Activated CD4-positive, alpha-beta T cell treated with anti-CD3 and anti-CD28 coated beads, Interleukin-2, Interleukin-4, amounts not matched to agents 100 ng/mL and 50 ng/mL, durations not matched to agents 16 hours and 8 hours (primary cell): ENCODE measurements around the gene SLC31A2.
A peak's percentile ranks its signal among the peaks of the same experiment; 100 is the strongest.

Experiments
- DNase-seq: peaks from one replicate; pipeline ENCODE4 v3.0.0-alpha.2; 2020; ENCODE audit warnings: low spot score

Gene SLC31A2

GRCh38 chr9:113151696-113152630, 1.2 kb downstream of the SLC31A2 start:
- DNase-seq, result no peak

- DNase-seq, result no peak
These were observed 1.9 kb downstream of the SLC31A2 start for GRCh38 chr9:113152699-113153098.

GRCh38 chr9:113153599-113153998, 2.8 kb downstream of the SLC31A2 start:
- no peak for DNase-seq

DNA sequence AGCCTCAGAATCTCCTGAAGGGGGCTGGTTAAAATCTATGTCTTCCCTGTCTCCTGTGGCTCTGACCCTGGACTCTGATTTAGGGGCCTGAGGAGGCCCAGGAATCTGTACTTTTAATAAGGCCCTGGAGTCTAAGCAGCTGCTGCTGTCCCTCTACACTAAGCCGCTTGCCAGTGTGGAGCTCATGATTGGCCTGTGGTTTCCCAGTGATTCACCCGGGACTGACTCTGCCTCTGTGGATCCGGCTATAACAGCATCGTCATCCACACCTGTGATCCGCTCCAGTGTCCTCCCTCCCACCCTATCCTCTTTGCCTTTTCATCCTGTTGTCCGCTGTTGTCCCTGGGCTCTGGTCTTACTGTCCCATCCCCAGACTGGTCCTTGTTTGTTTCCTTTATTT, 3.7 kb downstream of the SLC31A2 start:
- DNase-seq, result no peak

GRCh38 chr9:113154946-113155345, 4.1 kb downstream of the SLC31A2 start:
- no peak for DNase-seq

DNA sequence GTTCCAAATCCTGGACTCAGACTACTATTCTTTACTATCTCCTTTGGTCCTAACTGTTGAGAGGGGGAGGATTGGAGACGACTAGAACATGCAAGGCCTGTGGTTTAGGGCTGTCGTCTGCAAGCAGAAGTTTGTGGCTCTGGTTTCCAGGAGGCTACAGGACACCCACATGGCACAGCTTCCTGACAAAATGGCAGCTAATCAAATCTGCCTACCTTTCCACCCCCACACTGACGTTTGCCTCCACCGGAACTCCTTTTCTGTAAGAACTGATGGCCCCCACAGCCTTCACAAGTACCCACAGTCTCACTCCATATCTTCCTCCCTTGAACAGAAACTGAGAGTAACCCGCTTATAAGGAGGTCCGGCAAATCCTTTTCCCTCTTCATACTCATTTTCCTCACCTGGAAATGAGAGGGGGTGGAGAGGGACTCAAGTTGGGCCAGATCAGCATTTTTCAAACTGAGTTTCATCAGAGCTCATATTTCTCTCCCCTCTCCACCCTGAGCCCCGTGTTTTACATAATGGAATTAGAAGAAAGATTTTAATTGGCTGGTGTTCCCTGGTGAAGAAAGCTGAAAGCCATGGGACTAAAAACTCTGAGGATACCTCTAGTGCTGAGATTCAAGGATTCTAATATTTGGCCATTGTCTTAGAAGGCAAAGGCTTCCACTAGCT, 5.2 kb downstream of the SLC31A2 start:
- DNase-seq, result peak; percentile 25

DNA sequence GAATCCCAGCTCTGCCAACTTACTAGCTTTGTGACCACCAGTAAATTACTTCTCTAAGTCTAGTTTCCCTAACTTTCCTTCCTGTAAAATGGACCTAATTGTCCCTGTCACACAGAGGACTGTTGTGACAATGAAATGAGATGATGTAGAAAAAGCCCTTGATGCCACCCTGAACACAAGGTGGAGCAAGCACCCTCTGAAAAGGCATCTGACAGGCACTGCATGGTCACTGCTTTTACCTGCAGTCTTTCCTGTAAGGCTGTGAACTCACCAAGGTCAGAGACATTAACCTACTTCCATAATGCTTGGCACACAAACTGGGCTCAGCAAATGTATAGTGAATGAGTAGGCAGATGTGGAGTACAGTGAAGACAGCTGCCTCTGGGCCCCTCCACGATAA, 6.1 kb downstream of the SLC31A2 start:
- no peak for DNase-seq

DNA sequence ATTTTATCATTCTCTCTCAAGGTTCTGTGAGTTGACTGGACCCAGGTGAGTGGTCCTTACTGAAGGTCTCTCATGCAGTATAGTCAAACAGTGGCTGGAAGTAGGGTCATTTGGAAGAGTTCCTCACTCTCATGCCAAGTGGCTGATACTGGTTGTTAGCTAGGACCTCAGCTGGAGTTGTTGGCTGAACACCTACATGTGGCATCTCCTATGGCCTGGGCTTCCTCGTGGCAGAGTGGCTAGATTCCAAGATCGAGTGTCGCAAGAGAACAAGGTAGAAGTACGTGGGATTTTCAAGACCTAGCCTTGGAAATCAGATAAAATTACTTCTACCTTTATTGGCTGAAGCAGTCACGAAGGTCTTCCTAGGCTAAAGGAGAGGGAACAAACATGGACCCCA, 7.6 kb downstream of the SLC31A2 start:
- DNase-seq, result no peak

GRCh38 chr9:113160571-113160970, 9.8 kb downstream of the SLC31A2 start:
- DNase-seq, result no peak

- DNase-seq, result no peak
These were observed 12.2 kb downstream of the SLC31A2 start for GRCh38 chr9:113163001-113163400.

GRCh38 chr9:113164536-113165300, 13.9 kb downstream of the SLC31A2 start:
- no peak for DNase-seq

GRCh38 chr9:113166039-113166438, 15.2 kb downstream of the SLC31A2 start:
- no peak for DNase-seq

DNA sequence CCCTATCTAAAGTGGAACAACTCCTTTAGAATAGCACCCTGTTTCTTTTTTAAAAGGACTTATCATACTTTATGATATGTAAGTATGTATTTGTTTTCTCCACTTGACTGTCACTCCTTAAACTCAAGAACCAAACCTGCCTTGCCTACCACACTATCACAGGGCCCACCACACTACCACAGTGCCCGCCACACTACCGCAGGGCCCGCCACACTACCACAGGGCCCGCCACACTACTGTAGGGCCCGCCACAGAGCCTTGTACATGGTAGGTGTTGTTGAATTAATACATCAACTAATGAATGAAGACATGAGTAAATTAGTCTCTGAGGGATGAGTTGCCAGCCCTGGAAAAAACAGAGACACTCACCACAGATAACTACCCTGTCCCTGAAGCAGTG, 18.0 kb downstream of the SLC31A2 start:
- no peak for DNase-seq

GRCh38 chr9:113173341-113173740, 22.5 kb downstream of the SLC31A2 start:
- no peak for DNase-seq

DNA sequence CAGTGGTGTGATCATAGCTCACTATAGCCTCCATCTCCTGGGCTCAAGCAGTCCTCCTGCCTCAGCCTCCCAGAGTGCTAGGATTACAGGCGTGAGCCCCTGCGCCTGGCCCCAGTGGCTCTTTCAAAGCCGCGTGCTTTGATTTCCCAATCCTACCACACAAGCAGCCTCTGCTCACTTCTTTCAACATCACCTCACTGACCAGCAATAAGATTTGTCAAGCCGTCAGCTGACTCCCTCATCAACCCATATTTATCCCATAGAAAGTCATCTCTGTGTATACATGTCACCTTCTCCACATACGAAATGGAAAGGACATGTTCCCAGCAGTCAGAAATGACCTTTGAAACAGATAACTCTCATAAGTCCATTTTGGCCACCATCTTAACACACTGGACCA, 26.0 kb downstream of the SLC31A2 start:
- no peak for DNase-seq

DNA sequence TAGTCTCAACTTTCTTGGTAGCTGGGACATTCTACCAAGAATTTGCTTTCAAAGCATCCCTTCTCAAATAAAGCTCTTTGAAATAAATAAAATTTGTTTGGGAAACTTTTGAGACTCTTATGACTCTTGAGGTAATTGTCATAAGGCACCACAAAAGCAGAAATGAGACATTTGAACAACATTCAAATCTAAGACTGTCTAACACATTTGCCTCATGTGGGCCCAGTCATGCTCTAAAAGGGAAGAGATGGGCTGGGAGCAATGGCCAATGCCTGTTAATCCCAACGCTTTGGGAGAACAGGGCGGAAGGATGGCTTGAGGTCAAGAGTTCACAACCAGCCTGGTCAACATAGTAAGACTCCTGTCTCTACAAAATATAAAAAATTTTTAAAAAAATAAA, 26.4 kb downstream of the SLC31A2 start:
- DNase-seq, result no peak

GRCh38 chr9:113178087-113178486, 27.3 kb downstream of the SLC31A2 start:
- DNase-seq, result no peak

- no peak for DNase-seq
These were observed 29.0 kb downstream of the SLC31A2 start for GRCh38 chr9:113179839-113180238.

GRCh38 chr9:113181165-113181564, 30.4 kb downstream of the SLC31A2 start:
- no peak for DNase-seq

- DNase-seq, result no peak
These were observed 33.2 kb downstream of the SLC31A2 start for GRCh38 chr9:113183956-113184488.

GRCh38 chr9:113184539-113184938, 33.7 kb downstream of the SLC31A2 start:
- no peak for DNase-seq

GRCh38 chr9:113185271-113185670, 34.5 kb downstream of the SLC31A2 start:
- no peak for DNase-seq
